Measurements from ENCODE around the gene METTL22. TPM values are rescaled to one million over a fixed set of nuclear protein-coding genes. Genes with fewer than 3 reads are reported as not detected.

The METTL22 gene
- 10 to 100 TPM; 20.2 to 70.3 (median 45.4) TPM for total RNA-seq

GRCh38 chr16:8621572-8622314 is at the start of gene METTL22:
METTL22 (plus strand) TSS chr16:8621698; CDS start chr16:8625666, 3,968 bp downstream.
- intact Hi-C loops (cut with DNase I; ENCODE audit: low total_unique reads): no loop called here
- peak; percentile 85 to 89 for DNase-seq
- peak within 1 kb of the TSS; percentile 87 to 90 for H3K4me3 ChIP-seq
- H3K4me1 ChIP-seq: no peaks in the 10 kb centered on the region
- H3K27ac ChIP-seq: peak within 1 kb of the TSS; percentile 75 to 84
- no peaks in the 10 kb centered on the region for H3K27me3 ChIP-seq
- H3K9me3 ChIP-seq: no peaks in the 10 kb centered on the region
- H3K36me3 ChIP-seq: no peaks in the 10 kb centered on the region
- TF ChIP-seq CTCF (IDR thresholded peaks at IDR 0.05) (peak in 2 of 4 experiments; percentile 10 to 18), POLR2A (IDR thresholded peaks at IDR 0.05) (peak; percentile 57 to 82)

- Histone ChIP-seq H3K36me3 (no peaks in the 10 kb centered on the region), H3K4me1 (no peaks in the 10 kb centered on the region), H3K4me3 (no peak overlapping the region), H3K27ac (no peak overlapping the region), H3K27me3 (peaks cover 0 to 3% of the 10 kb centered on the region in 2 donors), H3K9me3 (no peaks in the 10 kb centered on the region)
- DNase-seq: no peak
- intact Hi-C loops (cut with DNase I; ENCODE audit: low total_unique reads): no loop called here
- TF ChIP-seq POLR2A (IDR thresholded peaks at IDR 0.05) (no peak), CTCF (IDR thresholded peaks at IDR 0.05) (no peak)
These were observed 49.2 kb upstream of the METTL22 start for GRCh38 chr16:8572063-8572918.

- Histone ChIP-seq H3K9me3 (no peaks in the 10 kb centered on the region), H3K27ac (no peak overlapping the region), H3K4me1 (no peaks in the 10 kb centered on the region), H3K36me3 (no peaks in the 10 kb centered on the region), H3K27me3 (peaks cover 0 to 3% of the 10 kb centered on the region in 2 donors), H3K4me3 (no peak overlapping the region)
- intact Hi-C loops (cut with DNase I; ENCODE audit: low total_unique reads): no loop called here
- TF ChIP-seq CTCF (IDR thresholded peaks at IDR 0.05) (no peak), POLR2A (IDR thresholded peaks at IDR 0.05) (no peak)
- DNase-seq: no peak
These were observed 48.4 kb upstream of the METTL22 start for GRCh38 chr16:8572919-8573724.

- intact Hi-C loops (cut with DNase I; ENCODE audit: low total_unique reads): no loop called here
- no peak for DNase-seq
- Histone ChIP-seq H3K27ac (no peak overlapping the region), H3K27me3 (no peaks in the 10 kb centered on the region), H3K9me3 (no peaks in the 10 kb centered on the region), H3K4me1 (no peaks in the 10 kb centered on the region), H3K4me3 (no peak overlapping the region), H3K36me3 (no peaks in the 10 kb centered on the region)
- TF ChIP-seq CTCF (IDR thresholded peaks at IDR 0.05): no peak
- TF ChIP-seq POLR2A (IDR thresholded peaks at IDR 0.05): no peak
These were observed 46.1 kb upstream of the METTL22 start for GRCh38 chr16:8575399-8575798.
